Measurements from ENCODE around the gene PRODH2. TPM values are rescaled to one million over a fixed set of nuclear protein-coding genes. Genes with fewer than 3 reads are reported as not detected.

PRODH2 gene
- 42.0 and 86.7 TPM in 2 replicates for total RNA-seq (2016; rRNA removed; fragmentation: Illumina TruSeq; extraction: Trizol)
- total RNA-seq (2016; cell fraction: cytosol; rRNA removed; fragmentation: Illumina TruSeq; extraction: Trizol; ENCODE audit: low read depth), result 11.9 and 12.2 TPM in 2 replicates
- total RNA-seq (2016; cell fraction: insoluble cytoplasmic fraction; rRNA removed; fragmentation: Illumina TruSeq; extraction: Trizol), result 39.5 and 89.1 TPM in 2 replicates
- 16.9 and 18.4 TPM in 2 replicates for total RNA-seq (2016; cell fraction: membrane; rRNA removed; fragmentation: Illumina TruSeq; extraction: Trizol)
- total RNA-seq (2016; cell fraction: nucleus; rRNA removed; fragmentation: Illumina TruSeq; extraction: Trizol), result 80.7 and 85.7 TPM in 2 replicates
- polyA plus RNA-seq (2011; rRNA removed), result 118 and 171 TPM in 2 replicates
- 66.0 and 85.6 TPM in 2 replicates for polyA plus RNA-seq (2011; cell fraction: cytosol; rRNA removed)
- 867 and 973 TPM in 2 replicates for polyA plus RNA-seq (2011; cell fraction: nucleus; rRNA removed)
- polyA plus RNA-seq (2012), result 82.8 and 111 TPM in 2 replicates
- 9.1 and 9.3 TPM in 2 replicates for polyA plus RNA-seq (2016; cell fraction: cytosol; fragmentation: Illumina TruSeq; extraction: Trizol; ENCODE audit: low read depth)
- polyA plus RNA-seq (2016; cell fraction: insoluble cytoplasmic fraction; fragmentation: Illumina TruSeq; extraction: Trizol; ENCODE audit: low read depth), result 25.7 and 31.6 TPM in 2 replicates
- 10.1 and 10.2 TPM in 2 replicates for polyA plus RNA-seq (2016; cell fraction: membrane; fragmentation: Illumina TruSeq; extraction: Trizol; ENCODE audit: low read depth)
- 177 and 194 TPM in 2 replicates for polyA plus RNA-seq (2016; cell fraction: nucleus; fragmentation: Illumina TruSeq; extraction: Trizol; ENCODE audit: insufficient read depth, low read depth)
- polyA minus RNA-seq (2011; rRNA and poly(A)+ RNA removed; ENCODE audit: low replicate concordance), result 71.9 TPM in 1 of 2 replicates, not detected in the other
- 22.9 and 25.9 TPM in 2 replicates for polyA minus RNA-seq (2011; cell fraction: cytosol; rRNA and poly(A)+ RNA removed)
- polyA minus RNA-seq (2011; cell fraction: nucleus; rRNA and poly(A)+ RNA removed), result 76.7 and 102 TPM in 2 replicates
- Bru-seq, nascent RNA, result percentile 71 among the genes with signal in this experiment
- BruChase-seq, experiment 1, labeled RNA remaining after a 6-hour chase, result percentile 55 among the genes with signal in this experiment
- percentile 69 among the genes with signal in this experiment for BruChase-seq, experiment 2, labeled RNA remaining after a 2-hour chase
- long read RNA-seq, experiment 1, partial matches to known transcripts, result 43 of 85 reads
- long read RNA-seq, experiment 1, other reads (novel, unspliced or antisense), result 40 of 85 reads
- long read RNA-seq, experiment 2, partial matches to known transcripts, result 35 of 70 reads
- long read RNA-seq, experiment 2, other reads (novel, unspliced or antisense), result 34 of 70 reads

DNA sequence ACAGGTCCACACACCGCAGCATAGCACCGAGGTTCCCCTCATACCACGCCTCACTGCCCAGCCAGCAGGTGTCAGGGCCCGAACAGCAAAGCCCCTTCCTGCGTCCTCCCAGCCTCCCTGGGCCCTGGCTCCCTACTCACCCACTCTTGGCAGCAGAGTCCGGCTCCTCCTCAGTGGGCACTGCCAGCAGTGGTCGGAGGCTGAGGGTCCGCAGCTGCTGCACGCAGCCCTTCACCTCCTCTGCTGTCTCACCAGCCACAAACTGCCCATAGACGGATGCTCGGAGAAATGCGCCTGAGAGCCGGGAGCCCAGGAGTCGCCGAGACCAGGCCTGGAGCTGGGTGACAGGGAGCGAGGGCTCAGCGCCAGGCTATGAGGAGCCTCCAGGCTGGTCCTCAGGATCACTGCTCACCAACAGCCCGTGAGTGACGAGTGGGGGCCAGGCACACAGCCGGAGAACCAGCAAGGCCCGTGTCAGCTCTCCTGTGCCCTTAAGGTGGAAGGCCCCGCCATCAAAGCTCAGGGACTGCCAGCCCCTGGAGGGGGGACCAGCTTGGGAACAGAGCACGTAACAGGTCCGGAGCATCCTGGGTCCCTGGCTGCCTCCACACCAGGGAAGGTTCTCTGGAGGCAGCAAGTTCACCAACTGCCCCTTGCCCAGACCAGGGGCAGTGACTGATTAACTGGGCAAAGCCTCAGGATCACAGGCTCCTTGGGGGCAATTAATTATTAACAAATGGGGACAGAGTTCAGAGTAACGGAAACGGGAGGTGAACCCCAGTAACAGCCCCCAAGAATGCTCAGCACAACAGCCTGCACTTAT lies at the start of gene PRODH2:
Gene PRODH2 (minus strand): TSS at position 626 of the 823 bp plus-strand sequence. CDS start 40 bp downstream, at position 586.
- Histone ChIP-seq H3K27me3 (ENCODE audit: control insufficient read depth in 1 of 2, insufficient read depth in 2 of 2, low read length in 2 of 2) (no peaks in the 10 kb centered on the region; a peak in 1 of 5 replicates), H3K36me3 (replicated peaks in 1 of 2; ENCODE audit: control insufficient read depth in 1 of 2, insufficient read depth in 2 of 2, low read length in 2 of 2) (peaks cover 0 to 5% of the 10 kb centered on the region in 2 experiments; a peak in 2 of 5 replicates), H3K79me2 (ENCODE audit: insufficient read depth, low read length) (peaks cover 17% of the 10 kb centered on the region), H3K4me2 (ENCODE audit: low read depth, low read length) (peak within 1 kb of the TSS; percentile 92), H3K9ac (ENCODE audit: insufficient read depth, low read depth, low read length) (peak within 1 kb of the TSS; percentile 79), H2AFZ (ENCODE audit: low read length) (no peak within 1 kb of the TSS), H4K20me1 (ENCODE audit: insufficient read depth, low read length) (no peaks in the 10 kb centered on the region), H3K27ac (ENCODE audit: extremely low read length, insufficient read depth, low read length) (peak within 1 kb of the TSS; percentile 79), H3K9me3 (ENCODE audit: low read length) (no peaks in the 10 kb centered on the region), H3K4me1 (ENCODE audit: insufficient read depth, low read length) (peaks cover 45% of the 10 kb centered on the region), H3K4me3 (replicated peaks in 1 of 3; ENCODE audit: insufficient read depth in 1 of 3, low read depth in 2 of 3, low read length in 3 of 3) (peak within 1 kb of the TSS; percentile 86 to 98 (median 91))
- in situ Hi-C loops (cut with HindIII; ENCODE audit: extremely low pct_ligation_motif_present, low pct_unique_long_range_greater_than_20kb), result loop anchor here (10.0 kb wide), 1 partner anchor 118 kb away; no protein-coding TSS in a partner anchor
- CTCF ChIA-PET (ENCODE audit: low intra/inter-chr PET ratio, low total read pairs), result no interaction called here
- DNase-seq (ENCODE audit: low spot score) (peak; percentile 87), FAIRE-seq (peak; percentile 95), ATAC-seq (peak; percentile 92)
- WGBS (ENCODE audit: low lambda C conversion rate), result 0% methylated on average over 7 of the region's 26 CpGs
- no TSS peak for BruUV-seq (replicated peaks)
- POLR2A ChIA-PET, result interaction anchor here (0.7 to 2.3 kb wide), 11 partner anchors 9 to 151 kb away, joined by 3 to 14 read pairs (median 4); partner anchors contain the start of genes LIN37, PSENEN and U2AF1L4
- intact Hi-C loops (cut with micrococcal nuclease; ENCODE audit: unreplicated experiment), result loop anchor here (1.0 to 10.0 kb wide), 4 partner anchors 35 to 119 kb away; partner anchors contain the start of gene ARHGAP33
- no peak for TF ChIP-seq CC2D1A (CRISPR knock-in tag; IDR thresholded peaks at IDR 0.05)
- TF ChIP-seq ZBTB21 (CRISPR knock-in tag; IDR thresholded peaks at IDR 0.05), result no peak
- peak; percentile 31; the same call in 1 of the 2 replicates for TF ChIP-seq ZNF574 (CRISPR knock-in tag; IDR thresholded peaks at IDR 0.05)
- TF ChIP-seq ZNF335 (CRISPR knock-in tag; IDR thresholded peaks at IDR 0.05), result no peak
- TF ChIP-seq BHLHE40 (IDR thresholded peaks at IDR 0.05; ENCODE audit: low read length), result no peak
- peak; percentile 63; the same call in 1 of the 2 replicates for TF ChIP-seq ESRRA (CRISPR knock-in tag; IDR thresholded peaks at IDR 0.05; ENCODE audit: low read depth)
- no peak for TF ChIP-seq SRSF1 (optimal IDR thresholded peaks at IDR 0.05; ENCODE audit: low read depth, low read length)
- no peak for TF ChIP-seq ZNF83 (CRISPR knock-in tag; IDR thresholded peaks at IDR 0.05; ENCODE audit: borderline replicate concordance)
- peak; percentile 75; the same call in 1 of the 2 replicates for TF ChIP-seq NR2F2 (IDR thresholded peaks at IDR 0.05; ENCODE audit: borderline replicate concordance, low read depth)
